Endothelial cell of umbilical vein (primary cell): ENCODE data around the gene PDE3A. TPM values are rescaled to one million over a fixed set of nuclear protein-coding genes. Genes with fewer than 3 reads are reported as not detected.

Experiments used
- BruUV-seq: library from RNA; stranded (reverse); fragments of 400-500 nt; replicated peaks from 2 replicates; lab custom pipeline; 2021; lab: Mats Ljungman, UMichigan
- CTCF ChIA-PET: fragments of 300-600, 350-600 bp; sonication (Branson Sonifier 250); formaldehyde crosslinking; loops from one replicate; lab custom pipeline; 2021; ENCODE audit warnings: antibody characterized with exemption, inconsistent platforms; lab: Charles Lee
- POLR2A ChIA-PET: fragments of 300-600, 350-600 bp; sonication (Branson Sonifier 250); formaldehyde crosslinking; loops from one replicate; lab custom pipeline; 2021; ENCODE audit warnings: antibody characterized with exemption, inconsistent platforms; lab: Charles Lee
- DNase-seq: peaks from one replicate; pipeline ENCODE4 v3.0.0-alpha.2; 2011; ENCODE audit warnings: low read depth, low spot score
- FAIRE-seq: peaks from 2 replicates; lab custom pipeline; 2011; peaks lifted over from hg19 to GRCh38; lab: Jason Lieb, UNC
- H2AFZ ChIP-seq: 2 replicates; pipeline ENCODE4 v1.6.0; 2012; ENCODE audit warnings: low read depth, low read length, control low read depth, inconsistent platforms
- H3K27ac ChIP-seq: 2 replicates; pipeline ENCODE4 v1.5.1; 2011; ENCODE audit warnings: low read depth, mild to moderate bottlenecking, control low read depth, low read length, moderate library complexity; ENCODE audit not compliant: insufficient read depth
- H3K27me3 ChIP-seq, 2 experiments: 2 replicates each; pipeline versions ENCODE4 v1.6.0 to v1.6.1; 2011; ENCODE audit warnings: low read length in 2 of 2, mixed read lengths in 1 of 2; ENCODE audit not compliant: control insufficient read depth in 2 of 2, insufficient read depth in 2 of 2
- H3K36me3 ChIP-seq, 2 experiments: 2 replicates in 1 of 2; 3 replicates in 1 of 2; pipeline ENCODE4 v1.5.1; 2011; ENCODE audit warnings: low read length in 2 of 2, mild to moderate bottlenecking in 1 of 2, moderate library complexity in 1 of 2; ENCODE audit not compliant: control insufficient read depth in 2 of 2, insufficient read depth in 2 of 2; ENCODE audit errors: extremely low read depth in 1 of 2
- H3K4me1 ChIP-seq: 3 replicates; pipeline ENCODE4 v1.5.1; 2011; ENCODE audit warnings: mild to moderate bottlenecking, low read length; ENCODE audit not compliant: control insufficient read depth, insufficient read depth; ENCODE audit errors: extremely low read depth
- H3K4me2 ChIP-seq: 2 replicates; pipeline ENCODE4 v1.6.1; 2011; ENCODE audit warnings: low read length, control low read depth, mixed read lengths; ENCODE audit not compliant: insufficient read depth
- H3K4me3 ChIP-seq, 3 experiments: fragments of 200-600 bp in 1 of 3; sonication (generic), shearing (Covaris generic) in 1 of 3; replicated peaks in 1 of 3; 2 replicates each; pipeline ENCODE4 v1.5.1; 2011 to 2016; ENCODE audit warnings: control low read depth in 3 of 3, low read length in 3 of 3, mild to moderate bottlenecking in 2 of 3, inconsistent platforms in 1 of 3, low read depth in 1 of 3, moderate library complexity in 1 of 3; ENCODE audit not compliant: insufficient read depth in 1 of 3
- H3K79me2 ChIP-seq: 2 replicates; pipeline ENCODE4 v1.6.0; 2012; ENCODE audit warnings: low read length, inconsistent platforms; ENCODE audit not compliant: control insufficient read depth, insufficient read depth
- H3K9ac ChIP-seq: replicated peaks from 2 replicates; pipeline ENCODE3; 2011; ENCODE audit warnings: low read length, control low read depth; ENCODE audit not compliant: insufficient read depth; ENCODE audit errors: extremely low read depth
- H3K9me1 ChIP-seq: replicated peaks from 3 replicates; pipeline ENCODE4 v1.6.0; 2011; ENCODE audit warnings: mild to moderate bottlenecking, low read length; ENCODE audit not compliant: control insufficient read depth, insufficient read depth; ENCODE audit errors: extremely low read depth
- H3K9me3 ChIP-seq: replicated peaks from 2 replicates; pipeline ENCODE4 v1.5.1; 2012; ENCODE audit warnings: low read length, inconsistent platforms; ENCODE audit not compliant: control insufficient read depth, insufficient read depth
- H4K20me1 ChIP-seq: replicated peaks from 2 replicates; pipeline ENCODE3; 2011; ENCODE audit warnings: mild to moderate bottlenecking, low read length; ENCODE audit not compliant: control insufficient read depth, insufficient read depth; ENCODE audit errors: extremely low read depth
- CTCF ChIP-seq, 2 donors: IDR thresholded peaks; 1 replicate in 1 of 2; 2 replicates in 1 of 2; pipeline ENCODE4 v1.5.1; 2011; ENCODE audit warnings: low read length in 2 of 2, mild to moderate bottlenecking in 2 of 2, moderate library complexity in 2 of 2, control low read depth in 1 of 2, inconsistent platforms in 1 of 2, low read depth in 1 of 2; ENCODE audit not compliant: insufficient read depth in 1 of 2; ENCODE audit errors: extremely low read depth in 1 of 2
- EZH2 ChIP-seq: IDR thresholded peaks from 2 replicates; pipeline ENCODE4 v1.6.1; 2012; ENCODE audit warnings: borderline replicate concordance, low read depth, mild to moderate bottlenecking, moderate library complexity, low read length, inconsistent platforms; ENCODE audit not compliant: severe bottlenecking
- FOS ChIP-seq: IDR thresholded peaks from 2 replicates; pipeline ENCODE4 v1.6.1; 2011; ENCODE audit warnings: mild to moderate bottlenecking, low read length, moderate library complexity, borderline replicate concordance; ENCODE audit not compliant: insufficient read depth
- GATA2 ChIP-seq: IDR thresholded peaks from 2 replicates; pipeline ENCODE4 v1.7.0; 2011; ENCODE audit warnings: low read depth, mild to moderate bottlenecking, moderate library complexity, mixed read lengths, low read length; ENCODE audit not compliant: insufficient read length, insufficient read depth
- JUN ChIP-seq: IDR thresholded peaks from 2 replicates; pipeline ENCODE4 v1.6.1; 2011; ENCODE audit warnings: borderline replicate concordance, low read depth; ENCODE audit not compliant: insufficient read length, insufficient read depth
- MAX ChIP-seq: IDR thresholded peaks from 2 replicates; pipeline ENCODE4 v1.6.1; 2011; ENCODE audit not compliant: insufficient read depth, insufficient read length
- MYC ChIP-seq: IDR thresholded peaks from one replicate; pipeline ENCODE4 v1.6.1; 2011; ENCODE audit warnings: mild to moderate bottlenecking, low read depth, low read length
- POLR2A ChIP-seq: IDR thresholded peaks from 2 replicates; pipeline ENCODE4 v1.6.1; 2012; ENCODE audit warnings: low read depth, mild to moderate bottlenecking, control low read depth, low read length
- POLR2AphosphoS5 ChIP-seq: IDR thresholded peaks from 2 replicates; pipeline ENCODE4 v1.6.1; 2012; ENCODE audit warnings: low read depth, mild to moderate bottlenecking, control low read depth, low read length, moderate library complexity; ENCODE audit not compliant: insufficient read depth
- dilution Hi-C: fragments of 300-500 bp; cut with MboI; formaldehyde crosslinking; loops from one replicate; pipeline ENCODE4 v1.15.0; 2019; ENCODE audit warnings: low sequenced_read_pairs; ENCODE audit not compliant: extremely low pct_ligation_motif_present
- intact Hi-C: fragments of 100-400 bp; cut with micrococcal nuclease; formaldehyde crosslinking; loops from one replicate; pipeline ENCODE4 v1.10.0; 2022
- polyA plus RNA-seq, 4 experiments: library from polyadenylated mRNA; depleted of rRNA in 3 of 4; stranded (reverse) in 3 of 4; unstranded in 1 of 4; fragments of >200 nt; gene quantifications; 2 replicates each; pipeline versions ENCODE4 v1.2.1 to v1.2.3, GENCODE V29; 2011 to 2012; ENCODE audit warnings: missing spikeins in 1 of 4
- total RNA-seq: library from RNA; stranded (reverse); gene quantifications from 2 replicates; pipeline ENCODE4 v1.2.3, GENCODE V29; 2021

The PDE3A gene
- total and polyA plus RNA-seq, 2 donors (not counting 3 experiments of a cell fraction or from before 2014, with no cell fraction given) = 14.0 to 27.4 TPM

GRCh38 chr12:20567413-20567812, 199.1 kb downstream of the PDE3A start:
- dilution Hi-C loops = no loop called here
- no TSS peak for BruUV-seq
- CTCF ChIA-PET = interaction anchor here (1.2 to 1.6 kb wide), 2 partner anchors 11 to 18 kb away, joined by 4 read pairs; no protein-coding TSS in a partner anchor

GRCh38 chr12:20572451-20572850, 204.1 kb downstream of the PDE3A start:
- no peaks in the 10 kb centered on the region for H4K20me1 ChIP-seq
- POLR2A ChIA-PET = no interaction called here
- H3K9ac ChIP-seq = no peak overlapping the region
- DNase-seq (no peak), FAIRE-seq (no peak)
- H3K4me3 ChIP-seq = no peak overlapping the region
- H3K27ac ChIP-seq = no peak overlapping the region
- H3K79me2 ChIP-seq = no peaks in the 10 kb centered on the region
- no peaks in the 10 kb centered on the region for H3K9me1 ChIP-seq
- intact Hi-C loops = no loop called here
- no peaks in the 10 kb centered on the region for H3K36me3 ChIP-seq
- H3K9me3 ChIP-seq = no peaks in the 10 kb centered on the region
- BruUV-seq = no TSS peak
- TF ChIP-seq EZH2 (no peak), JUN (no peak), FOS (no peak), POLR2A (no peak), MAX (no peak), CTCF (IDR thresholded peaks at IDR 0.05; ENCODE audit: extremely low read depth in 1 of 2, insufficient read depth in 1 of 2, low read depth in 1 of 2, low read length in 2 of 2) (no peak), POLR2AphosphoS5 (no peak), GATA2 (no peak), MYC (no peak)
- no peak overlapping the region for H2AFZ ChIP-seq
- no peaks in the 10 kb centered on the region for H3K27me3 ChIP-seq
- no peak overlapping the region for H3K4me2 ChIP-seq
- CTCF ChIA-PET = no interaction called here
- dilution Hi-C loops = no loop called here
- peaks cover 3% of the 10 kb centered on the region for H3K4me1 ChIP-seq

More at GRCh38 chr12:20567413-20567812, 199.1 kb downstream of the PDE3A start:
- H3K9me1 ChIP-seq = no peaks in the 10 kb centered on the region
- no peak overlapping the region for H3K9ac ChIP-seq
- no peaks in the 10 kb centered on the region for H3K79me2 ChIP-seq
- no peaks in the 10 kb centered on the region for H3K9me3 ChIP-seq
- no peaks in the 10 kb centered on the region for H3K36me3 ChIP-seq
- peaks cover 6% of the 10 kb centered on the region for H3K4me1 ChIP-seq
- no peaks in the 10 kb centered on the region for H4K20me1 ChIP-seq
- no peaks in the 10 kb centered on the region for H3K27me3 ChIP-seq
- no peak overlapping the region for H3K4me3 ChIP-seq
- H3K27ac ChIP-seq = no peak overlapping the region
- FAIRE-seq (no peak), DNase-seq (peak; percentile 64)
- intact Hi-C loops = no loop called here
- peak overlapping the region; percentile 32 for H3K4me2 ChIP-seq
- TF ChIP-seq MYC (no peak), POLR2AphosphoS5 (no peak), JUN (peak; percentile 2), EZH2 (no peak)
- POLR2A ChIA-PET = no interaction called here
- H2AFZ ChIP-seq = no peak overlapping the region
